Mesenchymal stem cell (in vitro differentiated cells and primary cell): ENCODE results near the gene MPV17.
"Not testable (repeated sequence)": the region's sequence is repeated elsewhere in the genome, so short reads cannot be mapped to it uniquely, and the experiment has no call there.

Experiments used
- DNase-seq: peaks from one replicate; pipeline ENCODE4 v3.0.0-alpha.2; 2013
- H2AFZ ChIP-seq: one replicate; pipeline ENCODE4 v1.6.1; 2013; ENCODE audit warnings: low read depth, mild to moderate bottlenecking, control low read depth, inconsistent platforms, low read length, moderate library complexity
- H2AK5ac ChIP-seq: 2 replicates; pipeline ENCODE4 v1.6.1; 2013; ENCODE audit warnings: low read length, moderate library complexity, mild to moderate bottlenecking, inconsistent platforms; ENCODE audit not compliant: severe bottlenecking
- H2BK120ac ChIP-seq: one replicate; pipeline ENCODE4 v1.6.1; 2013; ENCODE audit warnings: low read depth, mild to moderate bottlenecking, inconsistent platforms, low read length, moderate library complexity
- H2BK12ac ChIP-seq, 2 experiments: one replicate each; pipeline ENCODE4 v1.6.1; 2013; ENCODE audit warnings: inconsistent platforms in 2 of 2, low read length in 2 of 2, mild to moderate bottlenecking in 2 of 2, moderate library complexity in 2 of 2, control low read depth in 1 of 2
- H2BK15ac ChIP-seq: one replicate; pipeline ENCODE4 v1.6.1; 2013; ENCODE audit warnings: mild to moderate bottlenecking, low read depth, inconsistent platforms; ENCODE audit not compliant: poor library complexity, severe bottlenecking
- H2BK5ac ChIP-seq: 2 replicates; pipeline ENCODE4 v1.6.1; 2013; ENCODE audit warnings: low read depth, mild to moderate bottlenecking, low read length, control low read depth, inconsistent platforms; ENCODE audit not compliant: poor library complexity, severe bottlenecking
- H3K14ac ChIP-seq, 2 experiments: one replicate each; pipeline ENCODE4 v1.6.1; 2013; ENCODE audit warnings: inconsistent platforms in 2 of 2, low read length in 2 of 2, control low read depth in 1 of 2, mild to moderate bottlenecking in 1 of 2, moderate library complexity in 1 of 2
- H3K18ac ChIP-seq, 2 experiments: one replicate each; pipeline ENCODE4 v1.6.1; 2013; ENCODE audit warnings: inconsistent platforms in 2 of 2, low read length in 2 of 2, control low read depth in 1 of 2, low read depth in 1 of 2, mild to moderate bottlenecking in 1 of 2
- H3K23ac ChIP-seq, 2 experiments: one replicate each; pipeline ENCODE4 v1.6.1; 2013; ENCODE audit warnings: inconsistent platforms in 2 of 2, low read length in 2 of 2, mild to moderate bottlenecking in 2 of 2, moderate library complexity in 2 of 2, control low read depth in 1 of 2
- H3K27ac ChIP-seq: 2 replicates; pipeline ENCODE4 v1.5.1; 2013; ENCODE audit warnings: mild to moderate bottlenecking, moderate library complexity, low read length, control low read depth, inconsistent platforms; ENCODE audit not compliant: poor library complexity, severe bottlenecking
- H3K27me3 ChIP-seq, 2 experiments: 2 replicates each; pipeline versions ENCODE4 v1.6.1 to v1.7.0; 2013; ENCODE audit warnings: low read length in 2 of 2, mild to moderate bottlenecking in 2 of 2, moderate library complexity in 2 of 2, control low read depth in 1 of 2, inconsistent platforms in 1 of 2; ENCODE audit not compliant: control insufficient read depth in 1 of 2, insufficient read depth in 1 of 2
- H3K36me3 ChIP-seq, 2 experiments: 2 replicates each; pipeline versions ENCODE4 v1.6.1 to v1.7.0; 2013; ENCODE audit warnings: low read length in 2 of 2, control low read depth in 1 of 2, inconsistent platforms in 1 of 2, low read depth in 1 of 2, mild to moderate bottlenecking in 1 of 2; ENCODE audit not compliant: insufficient read depth in 2 of 2, control insufficient read depth in 1 of 2
- H3K4ac ChIP-seq, 2 experiments: one replicate each; pipeline ENCODE4 v1.6.1; 2013; ENCODE audit warnings: inconsistent platforms in 2 of 2, low read length in 2 of 2, mild to moderate bottlenecking in 2 of 2, moderate library complexity in 2 of 2, control low read depth in 1 of 2, low read depth in 1 of 2
- H3K4me1 ChIP-seq: 2 replicates; pipeline ENCODE4 v1.6.1; 2013; ENCODE audit warnings: low read depth, low read length, control low read depth; ENCODE audit not compliant: control insufficient read depth, insufficient read depth
- H3K4me2 ChIP-seq: 2 replicates; pipeline ENCODE4 v1.6.1; 2013; ENCODE audit warnings: low read length, mild to moderate bottlenecking, inconsistent platforms; ENCODE audit not compliant: poor library complexity, severe bottlenecking
- H3K4me3 ChIP-seq, 2 experiments: 2 replicates each; pipeline versions ENCODE4 v1.5.1 to v1.7.0; 2013; ENCODE audit warnings: low read length in 2 of 2, mild to moderate bottlenecking in 2 of 2, control low read depth in 1 of 2, low read depth in 1 of 2; ENCODE audit not compliant: insufficient read depth in 1 of 2
- H3K79me1 ChIP-seq: replicated peaks from 2 replicates; pipeline ENCODE4 v1.6.1; 2013; ENCODE audit warnings: mild to moderate bottlenecking, control low read depth, low read length, inconsistent platforms; ENCODE audit not compliant: poor library complexity, severe bottlenecking
- H3K9ac ChIP-seq: 2 replicates; pipeline ENCODE4 v1.7.0; 2013; ENCODE audit warnings: mild to moderate bottlenecking, low read length, moderate library complexity
- H3K9me3 ChIP-seq: 2 replicates; pipeline ENCODE4 v1.7.0; 2013; ENCODE audit warnings: mild to moderate bottlenecking, low read length; ENCODE audit not compliant: control insufficient read depth
- H4K8ac ChIP-seq: one replicate; pipeline ENCODE4 v1.6.1; 2013; ENCODE audit warnings: inconsistent platforms, mild to moderate bottlenecking, low read length, moderate library complexity
- H4K91ac ChIP-seq: one replicate; pipeline ENCODE4 v1.6.1; 2013; ENCODE audit warnings: mild to moderate bottlenecking, low read length, inconsistent platforms
- WGBS: methylation state at CpG from one replicate; pipeline ENCODE4 v1.1.7; 2013; ENCODE audit warnings: mixed read lengths; 5-methylcytosine and 5-hydroxymethylcytosine counted together

MPV17 gene

GRCh38 chr2:27268296-27268695, 54.6 kb downstream of the MPV17 start:
- not testable (repeated sequence) for H2BK15ac ChIP-seq, H3K14ac ChIP-seq, H2AK5ac ChIP-seq, H4K8ac ChIP-seq, H3K4ac ChIP-seq, H3K36me3 ChIP-seq, H3K4me3 ChIP-seq, H4K91ac ChIP-seq, H3K4me2 ChIP-seq, H2AFZ ChIP-seq, DNase-seq, H3K9ac ChIP-seq, H3K79me1 ChIP-seq, H2BK120ac ChIP-seq, H3K9me3 ChIP-seq, H3K18ac ChIP-seq, H3K23ac ChIP-seq, H2BK5ac ChIP-seq, H2BK12ac ChIP-seq, H3K27ac ChIP-seq
- peaks cover 64 to 67% of the 10 kb centered on the region in 2 experiments for H3K27me3 ChIP-seq
- WGBS: 94% methylated on average over 12 of the region's 13 CpGs
- H3K4me1 ChIP-seq: peaks cover 14% of the 10 kb centered on the region

DNA sequence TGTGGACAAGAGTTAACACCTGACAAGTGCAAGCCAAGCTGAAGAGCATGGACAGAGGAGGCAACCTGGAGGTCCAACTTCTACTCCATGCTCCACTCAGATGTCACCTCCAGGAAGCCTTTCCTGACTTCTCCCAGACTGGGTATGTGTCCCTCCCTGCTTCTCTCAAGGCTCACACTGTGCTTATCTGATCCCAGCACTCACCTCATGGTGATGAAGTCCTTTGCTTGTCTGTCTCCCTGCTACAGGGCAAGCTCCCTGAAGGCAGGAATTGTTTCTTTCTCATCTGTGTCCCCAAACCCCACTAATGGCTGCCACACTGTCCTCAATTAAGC, 57.4 kb downstream of the MPV17 start:
- Histone ChIP-seq H3K4ac (no peak overlapping the region), H3K4me2 (no peak overlapping the region), H3K18ac (no peak overlapping the region), H3K14ac (no peak overlapping the region), H2BK120ac (no peak overlapping the region), H3K79me1 (no peaks in the 10 kb centered on the region), H3K27ac (no peak overlapping the region), H3K36me3 (no peaks in the 10 kb centered on the region), H3K4me3 (no peak overlapping the region), H2BK5ac (no peak overlapping the region), H2AFZ (no peak overlapping the region), H2AK5ac (no peak overlapping the region), H3K9ac (no peak overlapping the region), H3K4me1 (peaks cover 29% of the 10 kb centered on the region), H3K9me3 (no peaks in the 10 kb centered on the region), H3K23ac (no peak overlapping the region), H4K91ac (no peak overlapping the region), H2BK12ac (no peak overlapping the region), H3K27me3 (peaks cover 73 to 83% of the 10 kb centered on the region in 2 experiments), H2BK15ac (no peak overlapping the region), H4K8ac (no peak overlapping the region)
- no peak for DNase-seq

DNA sequence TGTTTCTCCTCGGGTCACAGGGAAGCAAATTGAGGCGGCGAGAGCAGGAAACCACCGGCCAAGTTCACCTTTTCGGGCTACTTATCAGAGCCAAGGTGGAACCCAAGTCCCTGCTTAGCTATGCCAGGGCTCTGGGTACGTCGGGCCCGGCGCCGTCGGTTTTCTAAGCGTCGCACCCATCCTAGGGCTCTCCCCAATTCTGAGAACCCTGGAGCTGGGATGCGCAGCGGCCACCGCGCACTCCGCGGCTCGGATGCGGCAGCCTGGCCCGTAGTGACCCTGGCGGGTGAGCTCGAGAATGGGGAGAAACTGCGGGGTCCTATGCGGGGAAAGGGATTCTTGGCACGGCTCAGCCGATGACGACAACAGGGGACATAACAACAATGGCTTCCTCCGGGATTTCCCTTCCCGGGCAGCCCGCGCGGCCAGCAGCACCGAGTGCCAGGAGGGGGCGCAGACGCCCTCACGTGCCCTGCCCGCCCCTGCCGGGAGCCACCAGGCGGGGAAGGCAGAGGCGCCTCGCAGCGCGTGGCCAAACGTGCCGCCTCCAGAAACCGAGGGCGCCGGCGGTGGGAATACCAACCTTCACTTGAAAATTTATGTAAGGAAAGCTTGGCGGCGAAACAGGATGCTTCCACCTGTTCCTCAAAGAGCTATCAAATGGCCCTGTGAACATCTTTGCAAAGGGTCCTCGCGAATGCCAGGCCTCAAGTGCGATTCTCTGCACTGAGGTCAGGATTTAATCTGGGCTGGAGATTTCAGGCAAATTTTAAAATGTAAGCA, 58.0 kb downstream of the MPV17 start:
- Histone ChIP-seq H2BK5ac (no peak overlapping the region), H3K4ac (no peak overlapping the region), H3K9ac (no peak overlapping the region), H2AFZ (no peak overlapping the region), H2BK12ac (no peak overlapping the region), H4K91ac (no peak overlapping the region), H3K4me1 (peaks cover 29% of the 10 kb centered on the region), H3K14ac (no peak overlapping the region), H3K23ac (peak overlapping the region in 1 of 2 experiments; percentile 52), H2BK15ac (no peak overlapping the region), H3K4me2 (peak overlapping the region; percentile 60), H3K9me3 (no peaks in the 10 kb centered on the region), H3K18ac (no peak overlapping the region), H3K27me3 (peaks cover 74 to 84% of the 10 kb centered on the region in 2 experiments), H3K79me1 (no peaks in the 10 kb centered on the region), H3K4me3 (peak overlapping the region in 1 of 2 experiments; percentile 13), H3K36me3 (no peaks in the 10 kb centered on the region), H2BK120ac (no peak overlapping the region), H2AK5ac (no peak overlapping the region), H3K27ac (no peak overlapping the region), H4K8ac (peak overlapping the region; percentile 51)
- peak; percentile 71 for DNase-seq
- WGBS: 5% methylated on average over 56 of the region's 56 CpGs

GRCh38 chr2:27264253-27264752, 58.6 kb downstream of the MPV17 start:
- Histone ChIP-seq H3K18ac (no peak overlapping the region), H2BK120ac (no peak overlapping the region), H3K36me3 (no peaks in the 10 kb centered on the region), H3K14ac (no peak overlapping the region), H3K9me3 (no peaks in the 10 kb centered on the region), H3K79me1 (no peaks in the 10 kb centered on the region), H3K23ac (peak overlapping the region in 1 of 2 experiments; percentile 57), H3K9ac (no peak overlapping the region), H2BK5ac (no peak overlapping the region), H2AFZ (no peak overlapping the region), H2AK5ac (no peak overlapping the region), H3K4me2 (no peak overlapping the region), H3K27ac (no peak overlapping the region), H3K4ac (no peak overlapping the region), H2BK15ac (no peak overlapping the region), H3K4me3 (peak overlapping the region in 1 of 2 experiments; percentile 1), H4K91ac (no peak overlapping the region), H2BK12ac (no peak overlapping the region), H3K27me3 (peaks cover 76 to 85% of the 10 kb centered on the region in 2 experiments), H4K8ac (peak overlapping the region; percentile 69), H3K4me1 (peaks cover 29% of the 10 kb centered on the region)
- WGBS: 2% methylated on average over 23 of the region's 38 CpGs
- no peak for DNase-seq
